ENCODE results near the gene SMIM38. TPM values are rescaled to one million over a fixed set of nuclear protein-coding genes. Genes with fewer than 3 reads are reported as not detected.

Gene SMIM38
- total and polyA plus RNA-seq, 2 of the 4 experiments (the other 2 are of a cell fraction): under 0.01 to 0.05 TPM

- WGBS, 2 experiments (ENCODE audit: extremely low coverage in 2 of 2, insufficient read length in 1 of 2): 86% methylated on average over 1 of the region's 3 CpGs; no CpG with 5 or more reads in 1 of the 2 experiments
- Histone ChIP-seq H3K4ac (ENCODE audit: low read depth, low read length) (peak overlapping the region; percentile 63), H3K14ac (replicated peaks; ENCODE audit: low read depth, low read length) (peak overlapping the region; percentile 24; the same call in 1 of the 2 replicates), H3K18ac (ENCODE audit: low read depth, low read length) (peak overlapping the region; percentile 32), H4K8ac (ENCODE audit: low read depth in 2 of 2, low read length in 2 of 2) (peak overlapping the region; percentile 17 to 49; a peak in 2 of 4 replicates), H3K56ac (ENCODE audit: extremely low read depth, insufficient read depth, low read length) (no peak overlapping the region), H3K4me3 (ENCODE audit: insufficient read depth, low read depth, low read length) (no peak overlapping the region), H3K4me2 (ENCODE audit: low read depth, low read length) (no peak overlapping the region), H4K5ac (ENCODE audit: low read depth, low read length) (peak overlapping the region; percentile 3; the same call in 1 of the 2 replicates), H2BK5ac (ENCODE audit: low read depth, low read length, poor library complexity, severe bottlenecking) (no peak overlapping the region), H3K9me3 (ENCODE audit: control insufficient read depth, insufficient read depth, low read length) (peaks cover 10% of the 10 kb centered on the region), H3K27ac (ENCODE audit: insufficient read depth, low read length) (peak overlapping the region; percentile 76), H3K79me1 (ENCODE audit: low read depth in 1 of 2, low read length in 2 of 2) (no peaks in the 10 kb centered on the region), H4K20me1 (ENCODE audit: insufficient read depth, low read length) (no peaks in the 10 kb centered on the region), H3K36me3 (ENCODE audit: control insufficient read depth, insufficient read depth, low read length) (no peaks in the 10 kb centered on the region), H3K9me1 (ENCODE audit: insufficient read depth, low read length) (peaks cover 11% of the 10 kb centered on the region), H2BK20ac (ENCODE audit: low read depth, low read length) (peak overlapping the region; percentile 59; the same call in 1 of the 2 replicates), H2AK9ac (replicated peaks; ENCODE audit: low read depth, low read length, poor library complexity) (peak overlapping the region; percentile 37), H3K23ac (ENCODE audit: low read depth, low read length) (peak overlapping the region; percentile 16; the same call in 1 of the 2 replicates), H3K4me1 (ENCODE audit: control insufficient read depth, insufficient read depth, low read length) (peaks cover 17% of the 10 kb centered on the region), H2AFZ (replicated peaks; ENCODE audit: low read length, poor library complexity) (peak overlapping the region; percentile 32), H3K9ac (ENCODE audit: low read depth, low read length) (no peak overlapping the region), H2BK120ac (ENCODE audit: low read depth, low read length) (peak overlapping the region; percentile 72), H4K91ac (ENCODE audit: insufficient read depth, low read depth, low read length) (peak overlapping the region; percentile 68; the same call in 1 of the 2 replicates), H3K27me3 (ENCODE audit: control insufficient read depth, insufficient read depth, low read length) (no peaks in the 10 kb centered on the region), H2AK5ac (ENCODE audit: low read depth, low read length) (peak overlapping the region; percentile 90), H2BK15ac (ENCODE audit: low read depth, low read length) (peak overlapping the region; percentile 11; the same call in 1 of the 3 replicates)
- intact Hi-C loops (cut with micrococcal nuclease): no loop called here
- BruUV-seq (replicated peaks): no TSS peak
- in situ Hi-C loops (cut with MboI; ENCODE audit: low sequenced_read_pairs): no loop called here
- dilution Hi-C loops (cut with HindIII; ENCODE audit: low sequenced_read_pairs, unreplicated experiment): no loop called here
- no peak for TF ChIP-seq BHLHE40 (IDR thresholded peaks at IDR 0.05; ENCODE audit: low read depth, low read length)
- TF ChIP-seq FOS (IDR thresholded peaks at IDR 0.05; ENCODE audit: low read depth, low read length): no peak
- TF ChIP-seq NFE2L2 (IDR thresholded peaks at IDR 0.05; ENCODE audit: low read depth, low read length): no peak
- TF ChIP-seq MAZ (IDR thresholded peaks at IDR 0.05; ENCODE audit: borderline replicate concordance, low read depth, low read length): no peak
- no peak for TF ChIP-seq MXI1 (IDR thresholded peaks at IDR 0.05; ENCODE audit: borderline replicate concordance, low read depth, low read length)
- TF ChIP-seq RFX5 (IDR thresholded peaks at IDR 0.05; ENCODE audit: low read depth, low read length): no peak
- DNase-seq (no peak), ATAC-seq (ENCODE audit: low read depth) (no peak)
- CTCF ChIA-PET: no interaction called here
- POLR2A ChIA-PET (ENCODE audit: unreplicated experiment): no interaction called here
These were observed 17.6 kb downstream of the SMIM38 start for GRCh38 chr11:69173331-69173730.

Measured in IMR-90 (cell line).